Stimulated activated naive CD4-positive, alpha-beta T cell (primary cell): Measurements from ENCODE around the gene IQSEC3.
A peak's percentile ranks its signal among the peaks of the same experiment; 100 is the strongest.
"Not testable (repeated sequence)": the region's sequence is repeated elsewhere in the genome, so short reads cannot be mapped to it uniquely, and the experiment has no call there.

Experiments used
- DNase-seq, 6 experiments: peaks; one replicate each; lab custom pipeline; 2025; lab: John Stamatoyannopoulos, UW

The IQSEC3 gene

GRCh38 chr12:177980-178828 is 111.6 kb downstream of the IQSEC3 start:
- DNase-seq: no peak

- no peak for DNase-seq
Measured at GRCh38 chr12:178829-179109, 112.2 kb downstream of the IQSEC3 start.

- no peak for DNase-seq
Measured at GRCh38 chr12:179131-179884, 112.7 kb downstream of the IQSEC3 start.

- no peak for DNase-seq
Measured at GRCh38 chr12:179885-180284, 113.3 kb downstream of the IQSEC3 start.

GRCh38 chr12:180445-180844 is 113.9 kb downstream of the IQSEC3 start:
- no peak for DNase-seq

- DNase-seq: no peak
Measured at GRCh38 chr12:181921-182320, 115.4 kb downstream of the IQSEC3 start.

GRCh38 chr12:182381-182892 is 115.9 kb downstream of the IQSEC3 start:
- DNase-seq: no peak

- DNase-seq: no peak
Measured at GRCh38 chr12:184811-185575, 118.4 kb downstream of the IQSEC3 start.

GRCh38 chr12:185576-185955 is 119.0 kb downstream of the IQSEC3 start:
- no peak for DNase-seq

GRCh38 chr12:186006-186625 is 119.5 kb downstream of the IQSEC3 start:
- DNase-seq: no peak

GRCh38 chr12:187986-188909 is 121.7 kb downstream of the IQSEC3 start:
- DNase-seq: not testable (repeated sequence)

- peak in 2 of 6 experiments; percentile 11 to 36 for DNase-seq
Measured at GRCh38 chr12:188910-189621, 122.5 kb downstream of the IQSEC3 start.

- no peak for DNase-seq
Measured at GRCh38 chr12:189622-189962, 123.0 kb downstream of the IQSEC3 start.

- DNase-seq: no peak
Measured at GRCh38 chr12:190881-191280, 124.3 kb downstream of the IQSEC3 start.

- DNase-seq: no peak
Measured at GRCh38 chr12:191541-191940, 125.0 kb downstream of the IQSEC3 start.

GRCh38 chr12:193261-193660 is 126.7 kb downstream of the IQSEC3 start:
- DNase-seq: no peak

GRCh38 chr12:194276-194675 is 127.7 kb downstream of the IQSEC3 start:
- DNase-seq: no peak

GRCh38 chr12:195156-195555 is 128.6 kb downstream of the IQSEC3 start:
- no peak for DNase-seq

GRCh38 chr12:195951-196350 is 129.4 kb downstream of the IQSEC3 start:
- DNase-seq: no peak

- DNase-seq: no peak
Measured at GRCh38 chr12:196436-196835, 129.9 kb downstream of the IQSEC3 start.
